Retina (tissue), 1 donor: ENCODE measurements around the gene BCL2L13.
"Not testable (repeated sequence)": the region's sequence is repeated elsewhere in the genome, so short reads cannot be mapped to it uniquely, and the experiment has no call there.

Source experiments
- DNase-seq: peaks from one replicate; pipeline ENCODE4 v3.0.0-alpha.2; 2016

BCL2L13 gene

DNA sequence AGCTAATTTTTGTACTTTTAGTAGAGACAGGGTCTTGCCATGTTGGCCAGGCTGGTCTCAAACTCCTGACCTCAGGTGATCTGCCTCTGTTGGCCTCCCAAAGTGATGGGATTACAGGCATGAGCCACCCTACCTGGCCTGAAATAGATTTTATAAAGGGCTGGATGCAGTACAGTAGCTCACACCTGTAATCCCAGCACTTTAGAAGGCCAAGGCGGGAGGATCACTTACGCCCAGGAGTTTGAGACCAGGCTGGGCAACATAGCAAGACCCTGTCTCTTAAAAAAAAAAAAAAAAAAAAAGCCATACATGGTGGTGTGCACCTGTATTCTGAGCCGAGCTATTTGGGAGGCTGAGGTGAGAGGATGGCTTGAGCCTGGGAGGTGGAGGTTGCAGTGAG lies 59.7 kb downstream of the BCL2L13 start:
- DNase-seq, result not testable (repeated sequence)

DNA sequence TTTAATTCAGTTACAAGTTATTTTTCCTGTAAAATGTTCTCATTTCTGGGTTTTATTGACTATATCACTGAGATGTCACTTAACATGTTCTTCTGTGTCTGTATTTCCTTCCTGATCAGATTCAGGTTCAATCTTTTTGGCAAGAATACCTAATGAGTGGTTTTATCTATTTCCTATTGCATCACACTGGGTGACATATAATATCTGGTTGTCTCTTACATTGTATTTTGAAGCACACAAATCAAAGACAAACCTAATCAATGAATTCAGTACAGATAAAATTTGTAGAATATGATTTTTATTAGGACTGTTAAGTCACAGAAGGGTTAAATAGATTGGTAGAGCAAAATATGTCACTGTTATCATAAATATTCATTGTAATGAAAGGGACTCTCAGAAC lies 60.4 kb downstream of the BCL2L13 start:
- no peak for DNase-seq

DNA sequence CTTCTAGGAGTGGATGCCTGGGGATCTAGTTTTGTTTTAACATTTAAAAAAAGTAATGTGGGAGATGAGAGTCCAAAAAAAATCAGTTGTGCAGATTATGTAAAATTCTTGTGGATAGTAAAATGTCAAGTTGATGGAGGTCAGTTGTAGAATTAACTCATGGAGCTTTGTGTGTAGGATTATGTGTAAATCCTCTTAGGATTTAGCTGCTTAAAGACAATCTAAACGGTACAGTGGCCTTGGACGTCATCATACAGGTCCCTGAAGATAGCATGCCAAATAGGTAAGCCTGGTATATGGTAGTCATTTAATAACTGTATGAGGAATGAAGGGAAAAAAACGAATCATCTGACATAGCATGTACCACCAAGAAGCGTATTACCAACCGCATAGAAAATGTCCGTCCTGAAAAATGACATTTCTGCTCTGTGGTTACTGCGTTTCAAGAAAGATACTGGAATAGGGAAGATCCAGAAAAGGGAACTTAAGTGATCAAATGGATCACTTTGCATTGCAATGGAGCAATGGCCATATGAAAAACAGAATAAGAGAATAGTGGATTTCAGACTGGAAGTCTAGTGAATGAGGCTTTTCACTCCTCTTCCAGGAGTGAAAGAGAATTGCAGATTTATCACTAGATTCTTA lies 61.3 kb downstream of the BCL2L13 start:
- no peak for DNase-seq

DNA sequence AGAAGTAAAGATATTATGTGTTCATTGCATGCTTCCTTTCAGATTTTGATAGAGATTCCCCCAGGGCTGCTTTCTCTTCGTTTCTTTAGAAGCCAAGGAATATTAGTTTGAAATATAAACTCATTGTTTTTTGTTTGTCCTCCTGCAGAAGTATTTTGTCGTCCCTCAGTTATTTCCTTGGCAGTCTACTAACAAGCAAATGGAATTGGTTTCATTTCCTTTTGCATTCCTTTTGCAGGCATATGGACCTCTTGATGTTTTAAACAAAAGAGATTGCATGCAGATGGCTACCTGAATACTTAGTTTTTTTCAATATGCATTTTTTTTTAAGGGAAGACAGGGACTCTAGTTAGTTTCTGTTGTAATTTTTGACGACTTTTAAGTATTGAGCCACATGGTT lies 62.2 kb downstream of the BCL2L13 start:
- DNase-seq, result no peak

DNA sequence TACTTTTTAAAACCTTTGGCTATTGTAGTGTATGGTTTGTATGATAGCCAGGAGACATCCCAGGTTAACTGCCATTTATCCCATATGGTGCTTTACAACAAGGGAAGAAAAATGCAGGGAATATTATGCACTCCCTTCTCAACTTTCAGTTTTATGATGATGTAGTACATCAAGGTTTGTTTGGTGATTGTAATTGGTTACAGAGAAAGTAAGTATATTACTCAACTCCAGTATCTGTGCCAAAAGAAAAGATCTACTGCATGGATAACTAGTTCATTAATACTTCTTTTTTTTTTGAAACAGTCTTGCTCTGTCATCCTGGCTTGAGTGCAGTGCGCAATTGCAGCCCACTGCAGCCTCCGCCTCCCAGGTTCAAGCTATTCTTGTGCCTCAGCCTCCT lies 65.3 kb downstream of the BCL2L13 start:
- DNase-seq, result no peak

DNA sequence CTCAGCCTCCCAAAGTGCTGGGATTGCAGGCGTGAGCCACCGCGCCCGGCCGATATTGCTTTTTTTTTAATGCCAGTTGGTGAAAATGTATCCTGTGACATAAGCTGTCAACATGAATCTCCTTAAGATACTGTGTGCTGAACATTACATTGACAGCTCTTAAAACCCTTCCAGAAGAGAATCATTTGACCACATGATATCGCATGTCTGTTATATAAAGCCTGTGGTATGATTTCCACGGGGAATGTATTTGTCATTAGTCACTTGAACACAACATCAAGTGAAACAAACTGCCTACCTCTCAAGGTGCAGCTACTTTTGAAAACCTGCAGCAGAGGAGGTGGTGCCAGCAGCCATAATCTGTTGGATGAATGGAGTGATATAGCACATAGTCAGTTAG lies 67.0 kb downstream of the BCL2L13 start:
- DNase-seq, result peak; percentile 53

DNA sequence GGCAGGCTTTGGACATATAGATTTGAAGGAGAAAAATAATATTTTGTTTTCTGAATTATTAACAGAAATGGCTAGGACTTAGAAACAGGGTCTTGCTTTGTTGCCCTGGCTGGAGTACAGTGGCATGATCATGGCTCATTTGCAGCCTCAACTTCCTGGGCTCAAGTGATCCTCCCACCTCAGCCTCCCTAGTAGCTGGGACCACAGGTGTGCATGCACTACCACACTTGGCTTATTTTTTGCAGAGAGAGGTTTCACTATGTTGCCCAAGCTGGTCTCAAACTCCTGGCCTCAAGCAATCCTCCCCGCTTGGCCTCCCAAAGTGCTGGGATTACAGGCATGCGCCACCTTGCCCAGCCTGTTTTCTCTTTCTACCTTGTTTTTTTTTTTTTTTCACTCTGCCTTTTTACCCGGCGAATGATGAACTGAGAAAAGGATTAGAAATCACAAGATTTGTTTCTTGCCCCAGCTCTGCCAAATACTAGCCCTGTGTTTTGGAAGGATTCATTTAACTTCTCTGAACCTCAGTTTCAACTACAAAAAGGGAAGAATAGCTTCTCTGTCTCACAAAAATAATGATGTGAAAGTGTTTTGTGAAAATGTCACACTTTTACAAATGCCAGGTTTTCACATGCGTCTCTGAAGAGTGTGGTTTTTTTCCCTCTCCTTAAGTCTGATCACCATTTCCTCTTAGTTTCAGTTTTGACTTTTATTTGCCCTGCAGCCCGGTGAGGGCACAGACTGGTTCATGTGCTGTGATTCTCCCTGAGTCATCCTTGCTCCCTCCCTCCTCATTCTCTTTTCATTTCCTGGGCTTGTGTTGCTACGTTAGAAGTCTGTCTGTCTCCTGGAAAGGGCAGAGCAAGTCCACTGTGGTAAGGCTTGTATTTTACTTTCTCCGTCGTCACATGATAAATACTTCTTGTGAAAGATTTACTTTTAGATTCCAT lies 67.7 kb downstream of the BCL2L13 start:
- no peak for DNase-seq

DNA sequence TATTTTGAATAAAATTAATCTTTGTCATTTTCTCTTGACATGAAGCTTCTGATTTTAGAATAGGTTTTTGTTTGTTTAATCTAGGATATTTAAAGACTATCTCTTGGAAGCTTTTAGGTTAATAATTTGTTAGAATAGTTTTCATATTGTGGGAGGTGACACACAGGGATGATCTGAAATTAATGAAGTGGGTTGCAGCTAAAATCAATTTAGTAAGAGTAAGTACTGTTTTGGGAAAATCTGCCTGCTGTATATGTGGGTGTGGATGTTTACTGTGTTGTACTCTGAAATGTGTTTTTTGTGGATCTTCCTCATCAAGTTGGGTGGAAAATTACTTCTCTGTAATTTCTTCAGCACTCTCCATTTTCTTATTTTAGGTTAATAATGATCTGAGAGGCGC lies 68.4 kb downstream of the BCL2L13 start:
- DNase-seq, result no peak

DNA sequence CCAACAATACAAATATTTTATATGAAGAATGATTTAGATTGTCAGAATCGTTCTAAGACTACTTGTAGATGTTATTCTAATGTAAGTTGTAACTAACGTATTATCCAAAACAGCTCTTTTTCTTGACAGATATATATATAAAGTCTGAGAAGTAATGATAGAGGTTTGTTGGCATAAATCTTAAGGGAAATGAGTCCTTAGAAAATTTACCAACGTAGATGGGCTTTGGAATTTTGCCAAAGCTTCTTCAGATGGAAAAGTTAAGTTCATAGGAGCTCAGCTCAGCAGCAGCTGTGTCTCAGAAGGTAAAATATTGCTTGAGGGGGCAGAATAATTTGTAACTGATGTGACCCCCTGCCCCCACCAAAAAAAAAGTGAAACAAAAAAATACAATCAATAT lies 69.0 kb downstream of the BCL2L13 start:
- no peak for DNase-seq

DNA sequence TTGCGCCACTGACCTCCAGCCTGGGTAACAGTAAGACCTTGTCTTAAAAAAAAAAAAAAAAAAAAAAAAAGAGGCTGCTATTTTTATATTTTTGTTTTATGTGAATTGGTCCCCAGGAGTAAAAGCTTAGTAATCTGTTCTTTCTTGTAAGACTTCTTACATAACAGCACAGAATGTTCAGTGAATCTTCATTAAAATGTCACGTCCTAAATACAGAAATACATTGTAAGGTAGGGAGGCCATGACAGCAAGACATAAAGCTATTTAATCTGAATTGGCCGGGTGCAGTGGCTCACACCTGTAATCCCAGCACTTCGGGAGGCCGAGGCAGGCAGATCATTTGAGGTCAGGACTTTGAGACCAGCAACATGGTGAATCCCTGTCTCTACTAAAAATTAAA lies 71.5 kb downstream of the BCL2L13 start:
- no peak for DNase-seq

DNA sequence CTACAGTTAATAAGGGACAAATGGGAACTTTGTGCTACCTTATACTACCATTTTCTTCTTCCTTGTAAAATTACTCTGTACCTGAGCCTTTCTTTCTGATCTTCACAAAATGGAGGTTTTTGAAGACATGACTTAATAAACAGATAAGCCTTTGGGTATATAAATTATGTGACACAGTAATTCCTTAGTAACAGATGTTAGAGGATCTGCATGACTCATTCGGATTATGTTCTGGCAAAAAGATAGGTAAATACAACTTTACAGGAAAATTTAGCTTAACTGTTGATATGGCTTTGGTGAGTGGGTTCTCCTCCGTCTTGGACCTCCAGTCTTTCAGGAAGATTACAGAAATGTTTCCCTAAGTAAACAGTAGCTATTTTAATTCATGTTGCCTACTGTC lies 73.9 kb downstream of the BCL2L13 start:
- no peak for DNase-seq

DNA sequence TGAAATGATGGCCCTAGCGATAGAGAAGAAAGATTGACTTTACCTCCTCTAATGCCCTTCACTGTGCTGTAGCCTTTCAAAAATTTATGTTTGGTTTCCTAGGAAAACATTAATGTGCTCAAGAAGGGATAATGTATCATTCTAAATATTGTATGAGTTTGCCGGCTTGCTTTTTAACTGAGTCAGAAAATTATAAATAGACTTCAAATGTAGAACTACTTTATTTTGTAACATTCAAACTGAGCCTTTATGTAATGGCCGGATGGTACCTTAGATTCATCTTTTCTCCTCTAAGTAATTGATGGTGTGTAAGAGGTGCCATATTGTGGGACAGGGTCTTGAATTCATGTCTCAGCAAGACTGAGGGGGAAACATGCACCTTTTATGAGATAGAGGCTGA lies 78.0 kb downstream of the BCL2L13 start:
- no peak for DNase-seq

DNA sequence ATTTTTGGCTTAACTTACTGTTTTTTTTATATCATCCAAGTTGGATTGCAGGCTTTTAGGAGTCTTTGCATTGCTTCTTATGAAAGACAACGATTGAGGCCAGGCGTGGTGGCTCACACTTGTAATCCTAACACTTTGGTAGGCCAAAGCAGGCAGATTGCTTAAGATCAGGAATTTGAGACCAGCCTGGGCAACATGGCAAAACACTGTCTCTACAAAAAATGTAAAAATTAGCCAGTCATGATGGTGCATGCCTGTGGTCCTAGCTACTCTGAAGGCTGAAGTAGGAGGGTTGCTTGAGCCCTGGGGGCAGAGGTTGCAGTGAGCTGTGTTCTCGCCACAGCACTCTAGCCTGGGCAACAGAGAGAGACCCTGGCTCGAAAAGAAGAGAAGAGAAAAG lies 79.2 kb downstream of the BCL2L13 start:
- no peak for DNase-seq

DNA sequence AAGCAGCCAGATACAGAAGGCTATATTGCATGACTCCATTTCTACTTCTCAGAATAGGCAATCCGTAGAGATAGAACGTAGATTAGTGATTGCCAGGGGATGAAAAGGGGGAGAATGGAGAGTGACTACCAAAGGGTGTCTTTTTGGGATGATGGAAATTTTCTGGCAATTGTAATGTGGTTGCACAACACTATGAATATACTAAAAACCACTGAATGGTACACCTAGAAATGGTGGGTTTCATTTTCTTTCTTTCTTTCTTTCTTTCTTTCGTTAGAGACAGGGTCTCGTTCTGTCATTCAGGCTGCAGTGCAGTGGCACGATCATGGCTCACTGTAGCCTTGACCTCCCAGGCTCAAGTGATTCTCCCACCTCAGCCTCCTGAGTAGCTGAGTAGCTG lies 81.4 kb downstream of the BCL2L13 start:
- DNase-seq, result no peak

DNA sequence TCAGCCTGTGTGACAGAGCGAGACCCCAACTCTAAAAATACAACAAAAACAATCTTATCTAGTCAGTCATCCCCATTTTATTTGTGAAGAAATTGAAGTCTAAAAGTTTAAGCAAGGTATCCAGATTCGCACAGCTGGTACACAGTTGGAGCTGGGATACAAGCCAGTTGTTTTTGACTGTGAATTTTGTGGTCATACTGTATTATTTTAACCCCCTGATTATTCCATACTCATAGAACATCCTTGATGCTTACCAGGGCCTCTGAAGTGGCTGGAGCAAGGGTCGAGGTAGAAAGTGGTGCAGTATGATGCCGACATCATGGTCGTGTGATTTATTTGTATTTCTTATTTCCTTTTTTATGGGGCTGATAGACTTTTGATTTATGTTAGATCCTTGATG lies 85.7 kb downstream of the BCL2L13 start:
- no peak for DNase-seq

DNA sequence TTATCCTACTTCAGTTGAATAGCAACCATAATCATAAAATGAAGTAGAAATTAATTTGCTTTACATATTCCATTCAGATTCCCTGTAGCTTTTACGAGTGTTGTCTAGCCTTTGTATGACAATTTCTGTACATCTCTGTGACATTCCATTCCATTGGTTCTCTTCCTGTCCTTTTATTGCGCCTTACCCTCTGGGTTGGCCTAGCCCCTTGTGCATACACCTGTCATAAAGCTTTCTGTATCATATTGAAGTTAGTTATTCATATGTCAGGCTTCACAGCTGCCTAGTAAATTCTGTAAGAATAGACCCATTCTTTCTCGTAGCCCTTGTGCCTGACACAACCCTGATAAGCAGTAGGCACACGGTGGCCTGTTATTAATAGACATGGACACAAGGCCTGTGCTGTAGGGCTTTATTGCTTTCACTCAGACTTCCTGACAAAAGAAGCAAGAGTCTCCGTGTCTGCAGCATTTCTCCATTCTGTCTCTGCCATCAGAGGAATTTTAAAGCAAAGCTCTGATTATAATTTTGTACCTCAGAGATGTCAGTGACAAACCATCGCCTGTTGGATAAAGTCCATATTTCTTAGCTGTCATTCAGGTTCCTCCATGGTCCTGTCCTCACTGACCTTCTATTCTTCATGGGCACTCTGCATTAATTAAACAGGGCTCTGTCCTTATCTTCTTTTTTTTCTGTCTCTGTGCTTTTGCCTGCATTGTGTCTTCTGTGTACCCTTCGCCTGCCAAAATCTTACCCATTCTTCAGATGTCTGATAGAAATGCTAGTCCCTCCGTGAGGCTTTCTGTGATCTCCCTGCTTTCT lies 86.3 kb downstream of the BCL2L13 start:
- DNase-seq, result no peak

DNA sequence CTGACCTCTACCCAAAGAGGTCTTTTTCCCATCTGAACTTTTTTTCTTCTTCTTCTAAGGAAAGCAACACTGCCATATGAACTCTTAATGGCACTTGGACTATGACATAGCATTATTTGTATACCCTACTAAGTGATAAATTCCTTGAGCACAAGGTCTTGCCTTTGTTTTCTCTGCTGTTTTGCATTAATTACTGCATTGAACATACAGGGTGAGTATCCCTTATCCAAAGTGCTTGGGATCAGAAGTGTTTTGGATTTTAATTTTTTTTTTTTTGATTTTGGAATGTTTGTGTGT lies 86.9 kb downstream of the BCL2L13 start:
- no peak for DNase-seq

DNA sequence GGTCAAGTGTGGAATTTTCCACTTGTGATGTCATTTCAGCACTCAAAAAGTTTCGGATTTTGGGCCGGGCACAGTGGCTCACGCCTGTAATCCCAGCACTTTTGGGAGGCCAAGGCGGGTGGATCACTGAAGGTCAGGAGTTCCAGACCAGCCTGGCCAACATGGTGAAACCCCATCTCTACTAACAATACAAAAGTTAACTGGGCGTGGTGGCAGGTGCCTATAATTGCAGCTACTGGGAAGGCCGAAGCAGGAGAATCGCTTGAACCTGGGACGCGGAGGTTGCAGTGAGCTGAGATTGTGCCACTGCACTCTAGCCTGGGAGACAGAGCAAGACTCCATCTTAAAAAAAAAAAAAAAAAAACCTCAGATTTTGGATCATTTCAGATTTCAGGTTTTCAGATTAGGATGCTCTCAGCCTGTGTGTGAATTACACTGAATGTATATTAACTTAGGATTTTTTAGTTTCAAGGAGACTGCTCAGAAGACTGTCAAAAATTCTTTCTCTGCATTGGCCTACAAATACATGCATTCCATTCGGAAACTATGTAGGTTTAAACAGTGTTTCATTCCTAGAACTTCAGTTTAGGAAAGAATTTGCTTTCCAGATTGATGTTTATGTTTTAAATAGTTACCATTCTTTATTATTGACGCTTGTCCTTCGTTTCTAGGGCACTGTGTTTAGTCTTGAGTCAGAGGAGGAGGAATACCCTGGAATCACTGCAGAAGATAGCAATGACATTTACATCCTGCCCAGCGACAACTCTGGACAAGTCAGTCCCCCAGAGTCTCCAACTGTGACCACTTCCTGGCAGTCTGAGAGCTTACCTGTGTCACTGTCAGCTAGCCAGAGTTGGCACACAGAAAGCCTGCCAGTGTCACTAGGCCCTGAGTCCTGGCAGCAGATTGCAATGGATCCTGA lies 87.7 kb downstream of the BCL2L13 start:
- no peak for DNase-seq

DNA sequence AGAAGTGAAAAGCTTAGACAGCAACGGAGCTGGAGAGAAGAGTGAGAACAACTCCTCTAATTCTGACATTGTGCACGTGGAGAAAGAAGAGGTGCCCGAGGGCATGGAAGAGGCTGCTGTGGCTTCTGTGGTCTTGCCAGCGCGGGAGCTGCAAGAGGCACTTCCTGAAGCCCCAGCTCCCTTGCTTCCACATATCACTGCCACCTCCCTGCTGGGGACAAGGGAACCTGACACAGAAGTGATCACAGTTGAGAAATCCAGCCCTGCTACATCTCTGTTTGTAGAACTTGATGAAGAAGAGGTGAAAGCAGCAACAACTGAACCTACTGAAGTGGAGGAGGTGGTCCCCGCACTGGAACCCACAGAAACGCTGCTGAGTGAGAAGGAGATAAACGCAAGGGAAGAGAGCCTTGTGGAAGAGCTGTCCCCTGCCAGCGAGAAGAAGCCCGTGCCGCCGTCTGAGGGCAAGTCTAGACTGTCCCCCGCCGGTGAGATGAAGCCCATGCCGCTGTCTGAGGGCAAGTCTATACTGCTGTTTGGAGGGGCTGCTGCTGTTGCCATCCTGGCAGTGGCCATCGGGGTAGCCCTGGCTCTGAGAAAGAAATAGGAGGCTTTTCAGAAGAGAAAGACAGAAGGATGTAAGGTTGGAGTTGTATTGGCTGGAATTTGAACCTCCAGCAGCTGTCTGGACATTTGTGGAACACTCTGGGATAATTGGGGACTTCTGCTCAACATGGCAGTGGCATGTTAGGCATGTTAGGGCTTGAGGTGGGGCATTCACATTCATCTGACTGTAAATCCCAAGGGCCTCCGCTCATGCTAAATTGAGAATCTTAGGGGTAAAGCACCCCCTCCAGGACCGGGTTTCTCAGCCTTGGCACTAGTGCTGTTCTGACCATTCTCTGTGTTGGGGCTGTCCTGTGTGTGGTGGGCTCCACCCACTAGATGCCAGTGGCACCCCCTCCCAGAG lies 88.7 kb downstream of the BCL2L13 start:
- no peak for DNase-seq

DNA sequence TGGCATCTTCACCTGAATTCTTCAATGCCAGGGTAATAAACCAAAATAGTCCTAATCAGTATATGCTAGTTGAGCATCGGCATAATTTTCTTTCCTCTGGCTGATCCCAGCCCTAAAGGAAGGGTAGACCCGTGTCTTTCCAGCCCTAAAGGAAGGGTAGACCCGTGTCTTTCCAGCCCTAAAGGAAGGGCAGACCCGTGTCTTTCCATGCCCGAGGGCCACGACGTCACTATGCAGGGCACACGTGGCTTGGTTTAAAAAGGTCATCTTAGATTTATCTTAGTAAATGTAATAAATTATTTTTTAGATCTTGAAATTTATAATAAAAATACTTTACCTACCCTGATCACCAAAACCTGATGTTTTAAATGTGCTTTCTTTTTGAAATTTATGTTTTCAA lies 90.2 kb downstream of the BCL2L13 start:
- no peak for DNase-seq

DNA sequence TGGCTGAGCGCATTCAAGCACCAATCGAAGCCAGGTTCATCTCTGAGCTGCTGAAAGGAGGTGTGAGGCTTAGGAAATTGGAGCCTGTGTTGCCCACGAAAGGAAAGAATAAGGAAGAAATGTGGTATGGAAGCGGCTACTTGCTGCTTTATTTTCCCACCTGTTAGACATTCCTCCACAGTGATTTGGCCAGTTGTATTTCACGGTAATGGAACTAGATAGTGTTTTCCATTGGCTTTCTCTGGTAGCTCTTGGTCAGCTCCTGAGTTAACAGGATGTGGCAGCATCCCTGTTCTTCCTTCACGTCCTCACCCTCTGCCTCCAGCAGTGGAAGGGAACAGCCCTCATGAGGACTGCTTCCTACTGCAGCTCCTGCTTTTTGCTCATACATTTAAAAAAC lies 91.0 kb downstream of the BCL2L13 start:
- no peak for DNase-seq
